SK-N-SH (cell line): ENCODE results near the gene CASKIN2. TPM values are rescaled to one million over a fixed set of nuclear protein-coding genes. Genes with fewer than 3 reads are reported as not detected.

Experiments
- CTCF ChIA-PET: fragments of 300-600, 350-600 bp; formaldehyde crosslinking; extraction: SDS; loops from one replicate; lab custom pipeline; 2021; lab: Yijun Ruan, JAX
- POLR2A ChIA-PET: fragments of 350-600 bp; sonication (Branson Sonifier 250); formaldehyde crosslinking; extraction: SDS; loops from one replicate; lab custom pipeline; 2020; ENCODE audit warnings: antibody characterized with exemption, inconsistent platforms; lab: Yijun Ruan, JAX
- DNase-seq: peaks from one replicate; pipeline ENCODE4 v3.0.0; 2012
- H2AFZ ChIP-seq: fragments of 200-600 bp; sonication (generic); 2 replicates; pipeline ENCODE4 v1.8.1; 2016; ENCODE audit warnings: antibody characterized with exemption, mild to moderate bottlenecking, low read depth
- H3F3A ChIP-seq: fragments of 200-600 bp; sonication (generic); replicated peaks from 2 replicates; pipeline ENCODE3; 2016; ENCODE audit warnings: antibody characterized with exemption, mild to moderate bottlenecking; ENCODE audit not compliant: insufficient read depth
- H3K27ac ChIP-seq, 2 experiments: fragments of 200-500 bp in 1 of 2; fragments of 200-600 bp in 1 of 2; sonication (Bioruptor generic) in 1 of 2; sonication (generic), shearing (Covaris generic) in 1 of 2; 2 replicates each; pipeline versions ENCODE4 v1.5.1 to v1.6.1; 2014 to 2016; ENCODE audit warnings: low read depth in 2 of 2, inconsistent platforms in 1 of 2, low read length in 1 of 2, mild to moderate bottlenecking in 1 of 2, mixed read lengths in 1 of 2
- H3K27me3 ChIP-seq: fragments of 200-600 bp; sonication (generic), shearing (Covaris generic); 2 replicates; pipeline ENCODE4 v1.6.1; 2016; ENCODE audit warnings: mixed run types; ENCODE audit not compliant: insufficient read depth
- H3K36me3 ChIP-seq, 2 experiments: fragments of 200-500 bp in 1 of 2; fragments of 200-600 bp in 1 of 2; sonication (Bioruptor generic) in 1 of 2; sonication (generic) in 1 of 2; replicated peaks in 1 of 2; 2 replicates each; pipeline versions ENCODE3 to v1.5.1; 2014 to 2016; ENCODE audit warnings: low read length in 1 of 2, mild to moderate bottlenecking in 1 of 2; ENCODE audit not compliant: insufficient read depth in 2 of 2, control insufficient read depth in 1 of 2
- H3K4me1 ChIP-seq, 2 experiments: fragments of 200-500 bp in 1 of 2; fragments of 200-600 bp in 1 of 2; sonication (Bioruptor generic) in 1 of 2; sonication (generic), shearing (Covaris generic) in 1 of 2; 2 replicates each; pipeline versions ENCODE4 v1.5.1 to v1.6.1; 2014 to 2016; ENCODE audit warnings: low read depth in 1 of 2, low read length in 1 of 2, mixed run types in 1 of 2; ENCODE audit not compliant: insufficient read depth in 2 of 2, control insufficient read depth in 1 of 2
- H3K4me2 ChIP-seq: fragments of 200-600 bp; sonication (generic), shearing (Covaris generic); 2 replicates; pipeline ENCODE4 v1.6.1; 2017; ENCODE audit warnings: mixed run types
- H3K4me3 ChIP-seq, 2 experiments: fragments of 200-500 bp in 1 of 2; fragments of 200-600 bp in 1 of 2; sonication (Bioruptor generic) in 1 of 2; sonication (generic), shearing (Covaris generic) in 1 of 2; 2 replicates each; pipeline versions ENCODE4 v1.5.1 to v1.8.1; 2014 to 2016; ENCODE audit warnings: low read depth in 2 of 2, inconsistent platforms in 1 of 2, low read length in 1 of 2, mild to moderate bottlenecking in 1 of 2, mixed read lengths in 1 of 2, moderate library complexity in 1 of 2
- H3K79me2 ChIP-seq: fragments of 200-600 bp; sonication (generic); 2 replicates; pipeline ENCODE4 v1.8.1; 2017; ENCODE audit warnings: mild to moderate bottlenecking; ENCODE audit not compliant: insufficient read depth
- H3K9ac ChIP-seq: fragments of 200-600 bp; sonication (generic); 2 replicates; pipeline ENCODE4 v1.6.1; 2017; ENCODE audit warnings: mixed run types
- H3K9me2 ChIP-seq: fragments of 200-600 bp; sonication (generic); 2 replicates; pipeline ENCODE4 v1.6.1; 2017; ENCODE audit warnings: mixed run types
- H3K9me3 ChIP-seq: fragments of 200-600 bp; sonication (generic); 2 replicates; pipeline ENCODE4 v1.6.1; 2017; ENCODE audit warnings: mixed run types, mild to moderate bottlenecking, moderate library complexity
- H4K20me1 ChIP-seq: fragments of 200-600 bp; sonication (generic); 2 replicates; pipeline ENCODE4 v1.6.1; 2017; ENCODE audit warnings: mild to moderate bottlenecking, mixed run types; ENCODE audit not compliant: insufficient read depth
- CHD2 ChIP-seq: fragments of 150-350 bp; IDR thresholded peaks from 2 replicates; pipeline ENCODE4 v1.6.1; 2018; ENCODE audit warnings: low read length; ENCODE audit not compliant: partially characterized antibody
- ELF1 ChIP-seq: IDR thresholded peaks from 2 replicates; pipeline ENCODE4 v1.4.0; 2012
- EP300 ChIP-seq, 2 experiments: IDR thresholded peaks; 2 replicates each; pipeline versions ENCODE4 v1.4.0 to v1.6.1; 2012; ENCODE audit warnings: borderline replicate concordance in 1 of 2, low read depth in 1 of 2, low read length in 1 of 2
- EZH2phosphoT487 ChIP-seq: fragments of 200-600 bp; sonication (generic); IDR thresholded peaks from 2 replicates; pipeline ENCODE4 v1.6.1; 2017; ENCODE audit warnings: low read depth, mixed run types, mild to moderate bottlenecking, antibody characterized with exemption, moderate library complexity, borderline replicate concordance
- FOSL2 ChIP-seq: IDR thresholded peaks from 2 replicates; pipeline ENCODE4 v1.4.0; 2012; ENCODE audit warnings: low read depth, mild to moderate bottlenecking, moderate library complexity, borderline replicate concordance
- FOXM1 ChIP-seq: IDR thresholded peaks from 2 replicates; pipeline ENCODE4 v1.4.0; 2012; ENCODE audit warnings: low read depth, mild to moderate bottlenecking
- GATA2 ChIP-seq: sonication (generic); formaldehyde crosslinking; IDR thresholded peaks from 2 replicates; pipeline ENCODE4 v1.5.0; 2020; ENCODE audit warnings: mild to moderate bottlenecking, missing genetic modification reagents
- JUND ChIP-seq: IDR thresholded peaks from 2 replicates; pipeline ENCODE4 v1.4.0; 2012
- MXI1 ChIP-seq: IDR thresholded peaks from 2 replicates; pipeline ENCODE4 v1.6.1; 2012; ENCODE audit warnings: mild to moderate bottlenecking, low read depth, low read length, improper control_type of control experiment
- POLR2AphosphoS5 ChIP-seq: IDR thresholded peaks from 2 replicates; pipeline ENCODE4 v1.6.1; 2012; ENCODE audit warnings: low read depth, low read length
- RAD21 ChIP-seq: IDR thresholded peaks from 2 replicates; pipeline ENCODE4 v1.6.1; 2012; ENCODE audit warnings: mild to moderate bottlenecking, low read length
- RFX5 ChIP-seq: IDR thresholded peaks from 2 replicates; pipeline ENCODE4 v1.6.1; 2012; ENCODE audit warnings: mild to moderate bottlenecking, improper control_type of control experiment, low read length
- RXRA ChIP-seq: IDR thresholded peaks from 2 replicates; pipeline ENCODE4 v1.4.0; 2012; ENCODE audit warnings: low read depth, mild to moderate bottlenecking, borderline replicate concordance
- SIN3A ChIP-seq: IDR thresholded peaks from 2 replicates; pipeline ENCODE4 v1.6.1; 2012; ENCODE audit warnings: low read depth, mild to moderate bottlenecking, low read length, moderate library complexity, borderline replicate concordance
- SMC3 ChIP-seq: IDR thresholded peaks from 2 replicates; pipeline ENCODE4 v1.6.1; 2012; ENCODE audit warnings: low read depth, low read length, improper control_type of control experiment
- TAF1 ChIP-seq: IDR thresholded peaks from 2 replicates; pipeline ENCODE4 v1.6.1; 2012; ENCODE audit warnings: low read depth, mild to moderate bottlenecking, low read length, moderate library complexity, borderline replicate concordance
- TCF12 ChIP-seq: IDR thresholded peaks from 2 replicates; pipeline ENCODE4 v1.4.0; 2012
- TEAD4 ChIP-seq: IDR thresholded peaks from 2 replicates; pipeline ENCODE4 v1.4.0; 2012; ENCODE audit warnings: mild to moderate bottlenecking, borderline replicate concordance; ENCODE audit not compliant: insufficient read depth
- YY1 ChIP-seq: IDR thresholded peaks from 2 replicates; pipeline ENCODE4 v1.4.0; 2012; ENCODE audit warnings: low read depth, mild to moderate bottlenecking
- WGBS: methylation state at CpG from one replicate; pipeline ENCODE4 v1.1.6; 2017; ENCODE audit warnings: low lambda C conversion rate; 5-methylcytosine and 5-hydroxymethylcytosine counted together
- polyA plus RNA-seq, 3 experiments: library from polyadenylated mRNA; depleted of rRNA; stranded (reverse); fragments of >200 nt; gene quantifications; 2 replicates each; pipeline ENCODE4 v1.2.3, GENCODE V29; 2012
- TF ChIP-seq, protein P1 (sequence below): IDR thresholded peaks from 2 replicates; pipeline ENCODE4 v1.4.0; 2012; ENCODE audit warnings: low read depth, borderline replicate concordance
- TF ChIP-seq, protein P2 (sequence below): IDR thresholded peaks from 2 replicates; pipeline ENCODE4 v1.4.0; 2012; ENCODE audit warnings: low read depth
- TF ChIP-seq, protein P3 (sequence below): fragments of 150-350 bp; IDR thresholded peaks from 2 replicates; pipeline ENCODE4 v1.6.1; 2016; ENCODE audit warnings: mild to moderate bottlenecking, low read depth, low read length
- TF ChIP-seq, protein P4 (sequence below): fragments of 150-350 bp; IDR thresholded peaks from 2 replicates; pipeline ENCODE4 v1.6.1; 2017; ENCODE audit warnings: antibody characterized with exemption, low read length, low read depth, borderline replicate concordance
- TF ChIP-seq, protein P5 (sequence below): IDR thresholded peaks from 2 replicates; pipeline ENCODE4 v1.4.0; 2012; ENCODE audit warnings: low read depth, borderline replicate concordance

CASKIN2 gene
- polyA plus RNA-seq, 1 of the 3 experiments (the other 2 are of a cell fraction), result 6.5 TPM

DNA sequence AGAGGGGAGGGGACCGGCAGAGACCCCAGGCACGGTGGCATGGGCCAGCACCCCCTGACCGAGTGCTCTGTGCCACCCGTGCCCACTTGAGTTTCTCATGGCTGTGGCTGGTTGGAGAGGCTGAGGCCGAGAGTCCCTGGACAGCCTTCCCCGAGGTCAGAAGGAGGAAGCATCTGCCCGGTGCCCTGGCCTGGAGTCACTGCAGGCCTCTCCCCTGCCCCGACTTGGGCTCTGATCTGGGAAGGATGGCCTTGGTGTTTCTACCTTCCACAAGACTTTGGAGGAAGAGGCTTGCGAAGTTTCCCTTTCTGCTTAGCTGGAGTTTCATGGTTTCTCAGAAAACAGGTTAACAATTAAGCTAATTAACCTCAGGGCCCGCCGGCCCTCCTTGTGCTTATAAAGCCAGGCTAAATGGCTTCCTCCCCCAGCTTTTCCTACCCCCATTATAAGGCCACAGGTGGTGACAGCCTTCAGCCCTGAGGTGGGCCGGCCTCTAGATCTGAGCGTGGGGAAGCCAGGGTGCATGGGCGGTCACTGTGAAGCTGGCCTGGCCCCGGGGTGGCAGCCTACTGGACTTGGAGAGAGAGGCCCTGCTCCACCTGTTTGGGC, 27.5 kb upstream of the CASKIN2 start (continued):
- TF ChIP-seq, protein P1, sequence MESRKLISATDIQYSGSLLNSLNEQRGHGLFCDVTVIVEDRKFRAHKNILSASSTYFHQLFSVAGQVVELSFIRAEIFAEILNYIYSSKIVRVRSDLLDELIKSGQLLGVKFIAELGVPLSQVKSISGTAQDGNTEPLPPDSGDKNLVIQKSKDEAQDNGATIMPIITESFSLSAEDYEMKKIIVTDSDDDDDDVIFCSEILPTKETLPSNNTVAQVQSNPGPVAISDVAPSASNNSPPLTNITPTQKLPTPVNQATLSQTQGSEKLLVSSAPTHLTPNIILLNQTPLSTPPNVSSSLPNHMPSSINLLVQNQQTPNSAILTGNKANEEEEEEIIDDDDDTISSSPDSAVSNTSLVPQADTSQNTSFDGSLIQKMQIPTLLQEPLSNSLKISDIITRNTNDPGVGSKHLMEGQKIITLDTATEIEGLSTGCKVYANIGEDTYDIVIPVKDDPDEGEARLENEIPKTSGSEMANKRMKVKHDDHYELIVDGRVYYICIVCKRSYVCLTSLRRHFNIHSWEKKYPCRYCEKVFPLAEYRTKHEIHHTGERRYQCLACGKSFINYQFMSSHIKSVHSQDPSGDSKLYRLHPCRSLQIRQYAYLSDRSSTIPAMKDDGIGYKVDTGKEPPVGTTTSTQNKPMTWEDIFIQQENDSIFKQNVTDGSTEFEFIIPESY, result no peak
- no peak for TF ChIP-seq SMC3
- no peak for TF ChIP-seq EP300 (IDR thresholded peaks at IDR 0.05; ENCODE audit: borderline replicate concordance in 1 of 2, low read depth in 1 of 2, low read length in 1 of 2)
- TF ChIP-seq, protein P2, sequence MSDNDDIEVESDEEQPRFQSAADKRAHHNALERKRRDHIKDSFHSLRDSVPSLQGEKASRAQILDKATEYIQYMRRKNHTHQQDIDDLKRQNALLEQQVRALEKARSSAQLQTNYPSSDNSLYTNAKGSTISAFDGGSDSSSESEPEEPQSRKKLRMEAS, result no peak
- TF ChIP-seq EZH2phosphoT487, result no peak
- no peak for TF ChIP-seq POLR2AphosphoS5
- TF ChIP-seq, protein P3, sequence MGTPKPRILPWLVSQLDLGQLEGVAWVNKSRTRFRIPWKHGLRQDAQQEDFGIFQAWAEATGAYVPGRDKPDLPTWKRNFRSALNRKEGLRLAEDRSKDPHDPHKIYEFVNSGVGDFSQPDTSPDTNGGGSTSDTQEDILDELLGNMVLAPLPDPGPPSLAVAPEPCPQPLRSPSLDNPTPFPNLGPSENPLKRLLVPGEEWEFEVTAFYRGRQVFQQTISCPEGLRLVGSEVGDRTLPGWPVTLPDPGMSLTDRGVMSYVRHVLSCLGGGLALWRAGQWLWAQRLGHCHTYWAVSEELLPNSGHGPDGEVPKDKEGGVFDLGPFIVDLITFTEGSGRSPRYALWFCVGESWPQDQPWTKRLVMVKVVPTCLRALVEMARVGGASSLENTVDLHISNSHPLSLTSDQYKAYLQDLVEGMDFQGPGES, result no peak
- TF ChIP-seq GATA2 (CRISPR knock-in tag), result no peak
- no peak for TF ChIP-seq FOXM1
- no peak for TF ChIP-seq JUND
- no peak for TF ChIP-seq FOSL2
- TF ChIP-seq, all 33 proteins: peak for 0

DNA sequence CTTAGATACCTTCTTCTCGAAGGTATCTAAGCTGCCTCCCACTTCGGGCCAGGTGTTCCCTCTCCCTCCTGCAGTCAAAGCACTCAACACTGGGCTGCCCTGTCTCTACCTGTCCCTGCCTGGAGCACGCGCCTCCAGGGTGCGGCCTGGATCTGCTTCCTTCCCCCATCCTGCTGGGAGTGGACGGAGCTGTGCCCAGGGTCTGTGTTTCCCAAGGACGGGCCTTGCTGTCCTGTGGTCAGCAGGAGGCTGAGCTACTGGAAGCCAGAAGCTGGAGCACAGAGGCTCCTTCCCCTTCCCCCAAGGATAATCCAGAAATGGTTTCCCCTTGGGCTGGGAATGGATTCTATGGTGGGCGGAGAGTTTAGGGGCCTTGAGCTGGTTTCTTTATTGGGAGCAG, 26.9 kb upstream of the CASKIN2 start:
- 95% methylated on average over 8 of the region's 8 CpGs for WGBS
- TF ChIP-seq TEAD4 (no peak), RFX5 (no peak), RAD21 (no peak), YY1 (no peak), TAF1 (no peak), EP300 (IDR thresholded peaks at IDR 0.05; ENCODE audit: borderline replicate concordance in 1 of 2, low read depth in 1 of 2, low read length in 1 of 2) (no peak), TCF12 (no peak), SIN3A (no peak), EZH2phosphoT487 (no peak), RXRA (no peak), JUND (no peak), POLR2AphosphoS5 (no peak), MXI1 (no peak), CHD2 (no peak), ELF1 (no peak)
- TF ChIP-seq, protein P4, sequence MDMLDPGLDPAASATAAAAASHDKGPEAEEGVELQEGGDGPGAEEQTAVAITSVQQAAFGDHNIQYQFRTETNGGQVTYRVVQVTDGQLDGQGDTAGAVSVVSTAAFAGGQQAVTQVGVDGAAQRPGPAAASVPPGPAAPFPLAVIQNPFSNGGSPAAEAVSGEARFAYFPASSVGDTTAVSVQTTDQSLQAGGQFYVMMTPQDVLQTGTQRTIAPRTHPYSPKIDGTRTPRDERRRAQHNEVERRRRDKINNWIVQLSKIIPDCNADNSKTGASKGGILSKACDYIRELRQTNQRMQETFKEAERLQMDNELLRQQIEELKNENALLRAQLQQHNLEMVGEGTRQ, result no peak
- TF ChIP-seq, protein P1, result no peak
- TF ChIP-seq, protein P5, sequence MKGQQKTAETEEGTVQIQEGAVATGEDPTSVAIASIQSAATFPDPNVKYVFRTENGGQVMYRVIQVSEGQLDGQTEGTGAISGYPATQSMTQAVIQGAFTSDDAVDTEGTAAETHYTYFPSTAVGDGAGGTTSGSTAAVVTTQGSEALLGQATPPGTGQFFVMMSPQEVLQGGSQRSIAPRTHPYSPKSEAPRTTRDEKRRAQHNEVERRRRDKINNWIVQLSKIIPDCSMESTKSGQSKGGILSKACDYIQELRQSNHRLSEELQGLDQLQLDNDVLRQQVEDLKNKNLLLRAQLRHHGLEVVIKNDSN, result no peak

More for the DNA sequence above, 26.9 kb upstream of the CASKIN2 start:
- Histone ChIP-seq H3K27me3 (no peaks in the 10 kb centered on the region), H3K4me2 (no peak overlapping the region), H2AFZ (no peak overlapping the region), H3K9ac (no peak overlapping the region), H3K4me3 (no peak overlapping the region), H3K9me2 (no peaks in the 10 kb centered on the region), H3K36me3 (no peaks in the 10 kb centered on the region), H3K4me1 (peaks cover 0 to 15% of the 10 kb centered on the region in 2 experiments; a peak in 1 of 4 replicates), H3K27ac (no peak overlapping the region), H4K20me1 (no peaks in the 10 kb centered on the region), H3K79me2 (no peaks in the 10 kb centered on the region), H3K9me3 (no peaks in the 10 kb centered on the region), H3F3A (no peaks in the 10 kb centered on the region)
- POLR2A ChIA-PET, result interaction anchor here (0.6 kb wide), 1 partner anchor 13 kb away, joined by 5 read pairs; no protein-coding TSS in a partner anchor
- CTCF ChIA-PET, result interaction anchor here (0.8 to 2.1 kb wide), 7 partner anchors 7 to 208 kb away, joined by 3 to 11 read pairs (median 4); partner anchors contain the start of genes LLGL2 and TSEN54
- no peak for DNase-seq
